ENCODE measurements around the gene RAPGEF1. TPM values are rescaled to one million over a fixed set of nuclear protein-coding genes. Genes with fewer than 3 reads are reported as not detected.

The RAPGEF1 gene
- total and polyA plus RNA-seq, 9 of the 15 experiments (the other 6 are each of a cell fraction or from before 2014, with no cell fraction given): 0.06 to 44.1 (median 19.9) TPM

- Histone ChIP-seq H2AFZ (ENCODE audit: low read depth, low read length) (no peak overlapping the region), H3K27me3 (ENCODE audit: control insufficient read depth in 2 of 2, insufficient read depth in 2 of 2, low read length in 2 of 2) (peaks cover 0 to 50% of the 10 kb centered on the region in 2 experiments; a peak in 2 of 5 replicates), H3K9me3 (replicated peaks; ENCODE audit: control insufficient read depth, insufficient read depth, low read depth, low read length) (no peaks in the 10 kb centered on the region), H4K20me1 (replicated peaks; ENCODE audit: control insufficient read depth, insufficient read depth, low read length) (no peaks in the 10 kb centered on the region; the same call in 1 of the 2 replicates), H3K4me1 (replicated peaks in 1 of 2; ENCODE audit: control insufficient read depth in 2 of 2, insufficient read depth in 2 of 2, low read length in 2 of 2) (no peaks in the 10 kb centered on the region), H3K4me3 (no peak overlapping the region), H3K9ac (ENCODE audit: insufficient read depth in 1 of 2, low read depth in 2 of 2, low read length in 2 of 2) (no peak overlapping the region), H3K27ac (ENCODE audit: extremely low read depth, low read depth, low read length) (no peak overlapping the region), H3K36me3 (ENCODE audit: control insufficient read depth, insufficient read depth, low read length) (no peaks in the 10 kb centered on the region), H3K79me2 (ENCODE audit: control insufficient read depth, insufficient read depth, low read length) (no peaks in the 10 kb centered on the region), H3K4me2 (ENCODE audit: insufficient read depth, low read length) (no peak overlapping the region), H3K9me1 (ENCODE audit: control insufficient read depth, insufficient read depth, low read length) (no peaks in the 10 kb centered on the region)
- intact Hi-C loops (cut with micrococcal nuclease): no loop called here
- DNase-seq (ENCODE audit: extremely low read depth in 1 of 4, low spot score in 3 of 4) (no peak), FAIRE-seq (no peak), ATAC-seq (no peak)
- TF ChIP-seq SAP30 (IDR thresholded peaks at IDR 0.05; ENCODE audit: borderline replicate concordance, insufficient read depth, low read depth, low read length, poor library complexity, severe bottlenecking): no peak
- TF ChIP-seq KLF6 (CRISPR knock-in tag; IDR thresholded peaks at IDR 0.05; ENCODE audit: borderline replicate concordance): no peak
- no peak for TF ChIP-seq NR2C2 (CRISPR knock-in tag; IDR thresholded peaks at IDR 0.05)
- TF ChIP-seq NR2C2 (tag; IDR thresholded peaks at IDR 0.05): no peak
- no peak for TF ChIP-seq RBM14 (IDR thresholded peaks at IDR 0.05; ENCODE audit: borderline replicate concordance, insufficient read depth, low read depth, low read length)
- no peak for TF ChIP-seq NR1H2 (CRISPR knock-in tag; IDR thresholded peaks at IDR 0.05)
- TF ChIP-seq ZNF766 (CRISPR knock-in tag; conservative IDR thresholded peaks at IDR 0.05): no peak
- no peak for TF ChIP-seq BHLHE40 (IDR thresholded peaks at IDR 0.05; ENCODE audit: low read length)
- no peak for TF ChIP-seq ZEB2 (IDR thresholded peaks at IDR 0.05)
- in situ Hi-C loops (cut with MboI): no loop called here
- ChIA-PET POLR2A (interaction anchor here (0.6 to 0.8 kb wide), 3 partner anchors 11 to 480 kb away, joined by 3 read pairs; no protein-coding TSS in a partner anchor), CTCF (ENCODE audit: low intra/inter-chr PET ratio) (no interaction called here)
- no TSS peak for BruUV-seq (replicated peaks)
- 6% methylated on average over 13 of the region's 13 CpGs for WGBS (ENCODE audit: insufficient coverage, low coverage, missing lambda C conversion rate)
These were observed 45.0 kb upstream of the RAPGEF1 start for GRCh38 chr9:131784748-131785501.
